Karpas-422 (cell line): ENCODE measurements around the gene VPS8. TPM values are rescaled to one million over a fixed set of nuclear protein-coding genes. Genes with fewer than 3 reads are reported as not detected.

Experiments used
- DNase-seq: peaks from one replicate; pipeline ENCODE4 v3.0.0-alpha.2; 2015
- H2AFZ ChIP-seq: fragments of 200-600 bp; sonication (generic); 2 replicates; pipeline ENCODE4 v1.6.1; 2014; ENCODE audit warnings: antibody characterized with exemption, low read length, mixed read lengths
- H3K27ac ChIP-seq: fragments of 200-600 bp; sonication (generic); 2 replicates; pipeline ENCODE4 v1.5.1; 2014; ENCODE audit warnings: mild to moderate bottlenecking, low read length, moderate library complexity
- H3K27me3 ChIP-seq: fragments of 200-600 bp; sonication (generic); 2 replicates; pipeline ENCODE4 v1.6.1; 2014; ENCODE audit warnings: low read length, mixed read lengths
- H3K36me3 ChIP-seq: fragments of 200-600 bp; sonication (generic); 2 replicates; pipeline ENCODE4 v1.6.1; 2014; ENCODE audit warnings: low read length, mixed read lengths; ENCODE audit not compliant: insufficient read depth
- H3K4me1 ChIP-seq: fragments of 200-600 bp; sonication (generic); 2 replicates; pipeline ENCODE4 v1.6.1; 2014; ENCODE audit warnings: mild to moderate bottlenecking, low read length, mixed read lengths
- H3K4me2 ChIP-seq: fragments of 200-600 bp; sonication (generic); 2 replicates; pipeline ENCODE4 v1.6.1; 2014; ENCODE audit warnings: low read length, low read depth, mild to moderate bottlenecking; ENCODE audit not compliant: poor library complexity, severe bottlenecking
- H3K4me3 ChIP-seq: fragments of 200-600 bp; sonication (generic); 2 replicates; pipeline ENCODE4 v1.5.1; 2014; ENCODE audit warnings: mild to moderate bottlenecking, antibody characterized with exemption, low read length, mixed read lengths
- H3K79me2 ChIP-seq: fragments of 200-600 bp; sonication (generic); 2 replicates; pipeline ENCODE4 v1.6.1; 2014; ENCODE audit warnings: mild to moderate bottlenecking, low read length, mixed read lengths
- H3K9ac ChIP-seq: fragments of 200-600 bp; sonication (generic); 2 replicates; pipeline ENCODE4 v1.6.0; 2014; ENCODE audit warnings: low read length
- H3K9me2 ChIP-seq: fragments of 200-600 bp; sonication (generic), shearing (Covaris generic); replicated peaks from 2 replicates; pipeline ENCODE4 v1.6.0; 2014; ENCODE audit warnings: mild to moderate bottlenecking, low read length, moderate library complexity; ENCODE audit not compliant: insufficient read depth
- H3K9me3 ChIP-seq: fragments of 300-700, 200-600 bp; sonication (generic); 2 replicates; pipeline ENCODE4 v1.6.1; 2014; ENCODE audit warnings: low read length, mixed read lengths
- H4K20me1 ChIP-seq: fragments of 200-600 bp; sonication (generic); 2 replicates; pipeline ENCODE4 v1.6.1; 2014; ENCODE audit warnings: mild to moderate bottlenecking, antibody characterized with exemption, low read length, low read depth; ENCODE audit not compliant: insufficient read depth
- total RNA-seq: library from RNA; depleted of rRNA; stranded (reverse); fragments of >200 nt; shearing (Covaris generic); gene quantifications from 2 replicates; pipeline ENCODE4 v1.2.3, GENCODE V29; 2014; ENCODE audit warnings: low replicate concordance

Gene VPS8
- total RNA-seq, 1 experiment from 2014 or later: 168 TPM

DNA sequence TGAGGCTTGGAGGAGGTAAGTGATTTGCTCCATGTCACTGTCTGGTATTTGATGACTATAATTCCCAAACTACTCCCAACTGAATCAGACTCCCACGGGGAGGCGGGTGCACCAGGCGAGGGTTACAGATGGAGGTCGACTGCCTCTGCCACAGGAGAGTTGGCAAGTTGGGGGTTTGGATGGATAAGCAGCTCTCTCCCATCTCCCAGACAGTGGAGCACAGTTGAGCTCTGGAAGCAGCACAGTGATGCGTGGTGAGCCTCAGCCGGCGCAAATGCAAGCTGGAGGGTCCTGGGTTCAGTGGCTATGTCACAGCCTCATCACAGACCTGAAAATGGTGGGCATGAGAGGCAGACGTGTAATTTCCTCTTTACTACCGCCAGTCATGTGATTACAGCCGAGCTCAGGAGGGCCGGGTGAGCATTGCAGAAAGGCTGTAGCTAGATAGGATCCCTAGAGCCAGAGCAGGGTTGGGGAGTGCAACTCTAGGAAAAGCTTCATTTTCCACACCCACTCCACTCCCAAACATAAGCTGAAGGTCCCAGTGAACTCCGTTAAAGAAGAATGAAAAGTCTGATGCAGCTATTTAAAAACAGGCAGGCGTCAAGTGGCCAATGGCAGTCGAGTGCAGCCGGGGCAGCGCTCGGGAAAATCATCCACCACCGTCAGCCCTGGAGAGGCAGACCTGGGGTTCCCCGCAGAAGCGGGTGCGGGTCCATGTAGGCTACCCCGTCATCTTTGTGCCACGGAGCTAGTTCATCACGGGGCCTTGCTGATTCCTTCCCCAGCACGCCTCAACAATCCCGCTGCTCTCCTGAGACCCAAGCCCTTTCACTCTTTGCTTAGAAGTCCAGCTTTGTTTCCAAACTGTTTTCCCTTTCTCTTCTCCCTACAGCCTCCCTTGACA, 33.3 kb upstream of the VPS8 start:
- no peak overlapping the region for H2AFZ ChIP-seq
- H3K9me2 ChIP-seq: no peaks in the 10 kb centered on the region
- H3K4me2 ChIP-seq: no peak overlapping the region
- no peaks in the 10 kb centered on the region for H3K9me3 ChIP-seq
- no peaks in the 10 kb centered on the region for H3K27me3 ChIP-seq
- peaks cover 42% of the 10 kb centered on the region for H3K4me1 ChIP-seq
- no peak overlapping the region for H3K27ac ChIP-seq
- DNase-seq: peak; percentile 62
- H3K79me2 ChIP-seq: no peaks in the 10 kb centered on the region
- H3K36me3 ChIP-seq: no peaks in the 10 kb centered on the region
- no peak overlapping the region for H3K4me3 ChIP-seq
- H4K20me1 ChIP-seq: no peaks in the 10 kb centered on the region
- no peak overlapping the region for H3K9ac ChIP-seq

DNA sequence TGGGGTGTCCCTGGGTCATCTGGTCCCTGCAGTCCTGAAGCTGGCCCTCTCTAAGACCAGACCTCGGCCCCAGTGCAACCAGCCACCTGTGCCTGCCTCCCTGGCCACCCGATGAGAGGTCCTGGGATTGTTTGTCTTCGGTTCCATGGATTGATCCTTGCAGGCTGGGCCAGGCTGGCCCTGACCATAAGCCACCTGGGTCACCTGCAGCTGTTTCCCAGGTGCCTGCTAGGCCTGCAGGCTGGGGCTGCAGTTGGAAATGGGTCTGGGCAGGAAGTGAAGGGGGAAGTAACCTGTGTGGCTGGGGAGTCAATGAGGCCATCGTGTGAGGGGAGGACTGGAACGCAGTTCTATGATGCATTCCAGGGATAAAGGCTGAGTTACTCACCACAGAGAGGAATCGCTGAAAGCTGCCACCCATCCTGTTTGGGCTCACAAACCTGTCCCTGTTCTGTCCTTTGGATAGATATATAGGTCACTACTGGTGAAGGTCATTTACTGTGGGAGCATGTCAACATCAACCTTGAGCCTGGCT, 30.9 kb upstream of the VPS8 start:
- H3K4me2 ChIP-seq: no peak overlapping the region
- H3K9me3 ChIP-seq: no peaks in the 10 kb centered on the region
- H3K4me1 ChIP-seq: peaks cover 53% of the 10 kb centered on the region
- H3K27me3 ChIP-seq: no peaks in the 10 kb centered on the region
- no peak for DNase-seq
- no peak overlapping the region for H3K27ac ChIP-seq
- no peak overlapping the region for H3K9ac ChIP-seq
- no peak overlapping the region for H2AFZ ChIP-seq
- no peaks in the 10 kb centered on the region for H3K79me2 ChIP-seq
- H3K9me2 ChIP-seq: no peaks in the 10 kb centered on the region
- H4K20me1 ChIP-seq: no peaks in the 10 kb centered on the region
- no peaks in the 10 kb centered on the region for H3K36me3 ChIP-seq
- no peak overlapping the region for H3K4me3 ChIP-seq

DNA sequence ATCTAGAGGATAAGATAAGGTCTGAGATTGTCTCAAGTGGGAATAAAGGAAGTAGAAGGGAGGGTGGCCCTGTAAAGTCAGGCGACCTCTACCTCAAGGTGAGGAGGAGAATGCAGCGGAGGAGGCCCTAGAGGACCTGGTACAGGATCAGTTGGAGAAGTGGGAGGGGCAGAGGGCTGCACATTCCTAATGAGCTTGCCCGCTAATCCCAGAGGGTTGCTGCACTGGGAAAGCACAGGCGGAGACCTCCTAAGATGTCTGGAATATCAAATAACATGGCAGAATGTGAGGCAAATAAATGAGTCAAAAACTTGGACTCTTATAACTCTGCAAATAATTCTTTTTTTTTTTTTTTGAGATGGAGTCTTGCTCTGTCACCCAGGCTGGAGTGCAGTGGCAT, 30.2 kb upstream of the VPS8 start:
- no peak overlapping the region for H3K9ac ChIP-seq
- no peak overlapping the region for H3K27ac ChIP-seq
- no peaks in the 10 kb centered on the region for H3K9me2 ChIP-seq
- no peaks in the 10 kb centered on the region for H3K27me3 ChIP-seq
- no peak overlapping the region for H2AFZ ChIP-seq
- no peak for DNase-seq
- H3K9me3 ChIP-seq: no peaks in the 10 kb centered on the region
- H4K20me1 ChIP-seq: no peaks in the 10 kb centered on the region
- H3K79me2 ChIP-seq: no peaks in the 10 kb centered on the region
- H3K4me1 ChIP-seq: peaks cover 53% of the 10 kb centered on the region
- H3K36me3 ChIP-seq: no peaks in the 10 kb centered on the region
- H3K4me2 ChIP-seq: no peak overlapping the region
- no peak overlapping the region for H3K4me3 ChIP-seq

DNA sequence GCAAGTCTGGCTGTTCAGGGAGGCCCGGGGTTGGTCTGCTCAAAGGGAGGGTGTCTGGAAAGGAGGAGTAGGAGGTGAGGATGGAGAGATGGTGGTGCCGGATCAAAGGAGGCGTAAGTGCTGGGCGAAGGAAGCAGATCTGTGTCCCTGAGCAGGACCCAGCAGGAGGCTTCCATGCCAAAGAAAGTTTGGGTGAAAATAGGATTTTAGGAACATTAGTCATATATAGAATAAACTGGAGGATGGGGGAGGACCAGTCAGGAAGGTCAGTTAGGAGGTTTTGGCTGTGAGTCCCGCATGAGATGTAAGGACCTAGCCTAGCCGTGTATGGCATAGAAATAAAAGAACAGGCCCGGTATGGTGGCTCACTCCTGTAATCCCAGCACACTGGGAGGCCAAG, 28.6 kb upstream of the VPS8 start:
- H3K9me2 ChIP-seq: no peaks in the 10 kb centered on the region
- H2AFZ ChIP-seq: no peak overlapping the region
- H3K27me3 ChIP-seq: no peaks in the 10 kb centered on the region
- no peaks in the 10 kb centered on the region for H3K36me3 ChIP-seq
- no peaks in the 10 kb centered on the region for H3K9me3 ChIP-seq
- peaks cover 44% of the 10 kb centered on the region for H3K4me1 ChIP-seq
- H3K9ac ChIP-seq: no peak overlapping the region
- no peak overlapping the region for H3K4me2 ChIP-seq
- H3K4me3 ChIP-seq: no peak overlapping the region
- DNase-seq: no peak
- H3K79me2 ChIP-seq: no peaks in the 10 kb centered on the region
- no peak overlapping the region for H3K27ac ChIP-seq
- H4K20me1 ChIP-seq: no peaks in the 10 kb centered on the region

DNA sequence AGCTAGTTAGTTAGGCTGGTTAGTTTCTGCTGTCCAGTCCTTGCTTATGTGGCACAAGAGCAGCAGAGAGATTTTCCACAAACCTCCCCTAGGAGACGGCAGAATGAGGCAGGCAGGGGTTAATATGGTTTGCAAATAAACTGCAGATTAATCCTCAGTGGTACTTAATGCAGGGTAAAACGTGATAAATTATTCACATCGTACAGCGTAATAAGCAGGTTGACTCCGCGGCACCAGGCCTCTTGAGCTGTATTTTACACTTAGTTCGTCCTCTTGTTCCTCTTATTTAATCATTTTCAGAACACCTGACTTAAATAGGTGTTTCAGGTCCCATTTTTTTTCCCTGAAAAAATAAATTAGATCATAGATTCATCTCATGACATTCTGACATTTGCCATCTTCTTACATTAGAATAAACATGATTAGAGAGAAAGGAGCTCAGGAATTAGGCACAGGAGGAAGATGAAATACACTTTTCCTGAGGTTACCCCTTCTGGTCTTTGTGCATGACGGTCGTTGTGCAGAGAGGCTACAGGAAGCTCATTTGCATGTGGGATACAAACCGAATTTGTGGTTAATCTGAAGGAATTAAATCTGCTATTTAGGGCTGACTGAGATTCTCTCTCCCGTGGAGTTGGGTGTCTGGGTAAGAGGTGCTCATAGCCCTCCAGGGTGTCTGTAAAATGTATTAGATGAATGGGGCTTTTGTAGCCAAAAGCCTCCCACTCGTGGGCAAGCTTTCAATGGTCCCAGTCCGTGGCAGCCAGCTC, 27.1 kb upstream of the VPS8 start:
- H3K79me2 ChIP-seq: no peaks in the 10 kb centered on the region
- peak; percentile 68 for DNase-seq
- peak overlapping the region; percentile 37 for H3K4me3 ChIP-seq
- H3K4me2 ChIP-seq: peak overlapping the region; percentile 72
- peaks cover 50% of the 10 kb centered on the region for H3K4me1 ChIP-seq
- peak overlapping the region; percentile 60 for H3K27ac ChIP-seq
- H3K36me3 ChIP-seq: no peaks in the 10 kb centered on the region
- 0 out of 2 replicates have a peak overlapping the region, but pooled peaks have one; percentile 10 for H2AFZ ChIP-seq
- no peaks in the 10 kb centered on the region for H4K20me1 ChIP-seq
- H3K9me2 ChIP-seq: no peaks in the 10 kb centered on the region
- H3K27me3 ChIP-seq: no peaks in the 10 kb centered on the region
- peak overlapping the region; percentile 26 for H3K9ac ChIP-seq
- no peaks in the 10 kb centered on the region for H3K9me3 ChIP-seq

DNA sequence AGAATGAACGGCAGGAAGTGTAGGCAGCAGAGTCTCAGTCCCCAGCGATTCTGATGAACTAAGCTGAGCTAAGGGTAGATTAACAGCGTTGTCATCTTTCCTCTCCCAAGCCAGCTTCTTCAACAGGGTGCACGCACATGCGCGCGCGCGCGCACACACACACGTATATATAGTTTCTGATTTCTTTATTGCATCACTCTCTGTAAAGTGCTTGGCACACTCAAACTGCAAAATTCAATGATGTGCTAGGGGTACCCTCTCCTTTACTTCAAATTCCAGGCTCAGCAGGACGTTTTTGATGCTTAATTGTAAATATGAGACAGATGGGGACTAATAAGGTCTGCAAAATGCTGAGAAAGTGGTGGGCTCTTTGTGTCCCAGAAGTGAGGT, 26.1 kb upstream of the VPS8 start:
- H3K27me3 ChIP-seq: no peaks in the 10 kb centered on the region
- peaks cover 49% of the 10 kb centered on the region for H3K4me1 ChIP-seq
- no peaks in the 10 kb centered on the region for H4K20me1 ChIP-seq
- no peak for DNase-seq
- no peaks in the 10 kb centered on the region for H3K79me2 ChIP-seq
- H3K4me2 ChIP-seq: peak overlapping the region; percentile 72
- no peaks in the 10 kb centered on the region for H3K36me3 ChIP-seq
- H2AFZ ChIP-seq: no peak overlapping the region
- H3K9ac ChIP-seq: 0 out of 2 replicates have a peak overlapping the region, but pooled peaks have one; percentile 22
- no peak overlapping the region for H3K27ac ChIP-seq
- H3K9me2 ChIP-seq: no peaks in the 10 kb centered on the region
- H3K4me3 ChIP-seq: no peak overlapping the region
- no peaks in the 10 kb centered on the region for H3K9me3 ChIP-seq

DNA sequence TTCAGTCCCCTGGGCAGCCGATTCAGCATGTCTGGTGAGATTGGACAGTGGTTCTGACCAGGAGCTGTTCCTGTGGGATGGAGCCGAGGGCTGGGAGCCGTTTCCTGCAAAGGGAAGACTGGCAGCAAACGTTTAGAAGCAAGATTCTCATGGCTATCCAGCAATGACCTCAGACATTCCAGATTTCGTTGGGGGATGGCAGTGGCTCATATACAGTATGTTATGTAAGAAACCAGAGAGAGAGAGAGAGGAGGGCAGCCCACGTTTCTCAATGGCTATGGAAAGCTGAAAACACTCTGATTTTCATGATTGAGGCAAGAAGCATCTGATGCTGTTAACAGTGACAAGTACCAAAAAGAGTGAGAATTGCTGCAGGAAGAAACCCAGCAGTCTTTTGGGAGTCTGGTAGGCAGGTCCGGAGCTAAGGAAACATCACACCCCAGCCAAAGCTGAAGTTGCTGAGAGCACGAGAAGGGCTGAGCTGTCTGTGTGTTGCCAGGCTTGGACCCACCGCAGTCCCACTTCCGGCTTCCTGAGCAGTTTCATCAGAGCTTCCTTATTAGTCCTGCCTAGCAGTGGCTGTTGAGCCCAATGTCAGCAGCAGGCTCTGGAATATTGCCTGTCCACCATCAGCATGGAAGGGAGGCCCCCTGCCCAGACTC, 25.6 kb upstream of the VPS8 start:
- no peak for DNase-seq
- Histone ChIP-seq H3K36me3 (no peaks in the 10 kb centered on the region), H3K9ac (0 out of 2 replicates have a peak overlapping the region, but pooled peaks have one; percentile 22), H3K4me3 (no peak overlapping the region), H3K4me1 (peaks cover 47% of the 10 kb centered on the region), H3K4me2 (no peak overlapping the region), H3K79me2 (no peaks in the 10 kb centered on the region), H4K20me1 (no peaks in the 10 kb centered on the region), H3K9me3 (no peaks in the 10 kb centered on the region), H3K27ac (no peak overlapping the region), H3K9me2 (no peaks in the 10 kb centered on the region), H3K27me3 (no peaks in the 10 kb centered on the region), H2AFZ (no peak overlapping the region)

DNA sequence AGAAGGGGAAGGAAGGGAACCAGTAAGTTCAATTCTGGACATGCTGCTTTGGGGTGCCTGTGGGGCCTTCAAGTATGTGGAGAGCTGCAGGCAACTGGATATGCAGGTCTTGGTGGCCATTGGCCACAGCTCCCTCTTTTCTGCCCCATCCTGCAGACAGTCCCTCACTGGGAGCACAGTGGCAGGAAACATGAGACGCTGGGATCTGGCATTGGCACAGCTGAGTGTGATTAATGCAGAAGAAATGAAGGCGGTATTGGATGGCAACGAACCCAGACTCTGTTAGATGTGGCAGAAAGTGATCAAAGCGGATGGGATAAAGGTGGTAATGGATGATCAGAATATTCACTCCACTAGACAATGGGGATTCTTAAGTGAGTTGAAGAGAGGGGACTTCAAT, 23.2 kb upstream of the VPS8 start:
- Histone ChIP-seq H3K9me3 (no peaks in the 10 kb centered on the region), H3K36me3 (no peaks in the 10 kb centered on the region), H3K27ac (no peak overlapping the region), H3K4me3 (no peak overlapping the region), H3K9ac (no peak overlapping the region), H3K27me3 (no peaks in the 10 kb centered on the region), H2AFZ (no peak overlapping the region), H3K4me1 (peaks cover 41% of the 10 kb centered on the region), H3K9me2 (no peaks in the 10 kb centered on the region), H4K20me1 (no peaks in the 10 kb centered on the region), H3K79me2 (no peaks in the 10 kb centered on the region), H3K4me2 (no peak overlapping the region)
- no peak for DNase-seq
